K562 (cell line): Measurements from ENCODE around the gene VIT.

Experiments
- CCAR2 ChIP-seq: fragments of 200-400 bp; formaldehyde crosslinking; IDR thresholded peaks from 2 replicates; pipeline ENCODE4 v1.6.1; 2017; ENCODE audit warnings: mild to moderate bottlenecking, low read depth, low read length
- CREB1 ChIP-seq, 2 experiments: sonication (generic) in 1 of 2; formaldehyde crosslinking in 1 of 2; IDR thresholded peaks; 2 replicates each; pipeline versions ENCODE4 v1.6.1 to v1.8.0; 2012 to 2022; ENCODE audit warnings: inconsistent platforms in 1 of 2, mild to moderate bottlenecking in 1 of 2, missing genetic modification reagents in 1 of 2, moderate library complexity in 1 of 2
- FOXA1 ChIP-seq: fragments of 450-650 bp; IDR thresholded peaks from 2 replicates; pipeline ENCODE4 v1.6.1; 2016; ENCODE audit warnings: mild to moderate bottlenecking, borderline replicate concordance
- LEF1 ChIP-seq: fragments of 450-650 bp; IDR thresholded peaks from 2 replicates; pipeline ENCODE4 v1.6.1; 2016; ENCODE audit warnings: mild to moderate bottlenecking
- POLR2A ChIP-seq: fragments of 450-650 bp; conservative IDR thresholded peaks from 2 replicates; pipeline ENCODE4 v1.6.1; 2016
- POLR2AphosphoS5 ChIP-seq: IDR thresholded peaks from 2 replicates; pipeline ENCODE4 v1.6.1; 2011; ENCODE audit warnings: mild to moderate bottlenecking, low read depth, low read length, moderate library complexity; ENCODE audit not compliant: control insufficient read depth, insufficient read depth
- SAFB2 ChIP-seq: fragments of 200-400 bp; formaldehyde crosslinking; IDR thresholded peaks from 2 replicates; pipeline ENCODE4 v1.6.1; 2018; ENCODE audit warnings: borderline replicate concordance, low read length, low read depth, moderate library complexity; ENCODE audit not compliant: severe bottlenecking
- SAP30 ChIP-seq: fragments of 200-600 bp; sonication (generic); IDR thresholded peaks from 2 replicates; pipeline ENCODE4 v1.6.1; 2012; ENCODE audit warnings: borderline replicate concordance, low read depth, mild to moderate bottlenecking, moderate library complexity, low read length, control low read depth, inconsistent platforms; ENCODE audit not compliant: insufficient read depth, poor library complexity, severe bottlenecking
- SIN3B ChIP-seq: fragments of 450-650 bp; IDR thresholded peaks from 2 replicates; pipeline ENCODE4 v1.6.1; 2017; ENCODE audit warnings: low read depth, mild to moderate bottlenecking, moderate library complexity
- SMARCA5 ChIP-seq: fragments of 450-650 bp; IDR thresholded peaks from 2 replicates; pipeline ENCODE4 v1.6.1; 2016
- YY1 ChIP-seq, 3 experiments: IDR thresholded peaks; 2 replicates each; pipeline ENCODE4 v1.6.1; 2011; ENCODE audit warnings: low read length in 2 of 3, mild to moderate bottlenecking in 2 of 3, moderate library complexity in 2 of 3, borderline replicate concordance in 1 of 3, control low read depth in 1 of 3, low read depth in 1 of 3; ENCODE audit not compliant: insufficient read depth in 3 of 3, insufficient replicate concordance in 2 of 3, control insufficient read depth in 1 of 3, insufficient read length in 1 of 3; ENCODE audit errors: extremely low read depth in 1 of 3
- ZBTB33 ChIP-seq: sonication (generic); formaldehyde crosslinking; IDR thresholded peaks from 2 replicates; pipeline ENCODE4 v1.8.1; 2023; ENCODE audit warnings: mild to moderate bottlenecking, missing genetic modification reagents
- ZNF561 ChIP-seq: fragments of 450-650 bp; formaldehyde crosslinking; conservative IDR thresholded peaks from 2 replicates; pipeline ENCODE4 v1.4.0; 2020; ENCODE audit warnings: mild to moderate bottlenecking, moderate library complexity

- TF ChIP-seq SIN3B (no peak), SAFB2 (no peak), ZBTB33 (CRISPR knock-in tag) (no peak), CREB1 (IDR thresholded peaks at IDR 0.05) (no peak), CREB1 (CRISPR knock-in tag; IDR thresholded peaks at IDR 0.05) (no peak), SAP30 (no peak), ZNF561 (CRISPR knock-in tag) (no peak), POLR2A (no peak), CCAR2 (no peak), POLR2AphosphoS5 (no peak), YY1 (IDR thresholded peaks at IDR 0.05; ENCODE audit: borderline replicate concordance in 1 of 3, control insufficient read depth in 1 of 3, extremely low read depth in 1 of 3, insufficient read depth in 3 of 3, insufficient read length in 1 of 3, insufficient replicate concordance in 2 of 3, low read depth in 1 of 3, low read length in 2 of 3) (no peak), LEF1 (no peak), FOXA1 (no peak), SMARCA5 (no peak)
These were observed 38.2 kb upstream of the VIT start for GRCh38 chr2:36658277-36658748.
